ENCODE measurements around the gene EIF3B.

The EIF3B gene

GRCh38 chr7:2399848-2400587 lies 45.4 kb downstream of the EIF3B start:
- ChIA-PET POLR2A (interaction anchor here (0.6 kb wide), 1 partner anchor 204 kb away, joined by 3 read pairs; no protein-coding TSS in a partner anchor), CTCF (interaction anchor here (1.4 to 1.5 kb wide), 2 partner anchors 21 to 69 kb away, joined by 4 read pairs; no protein-coding TSS in a partner anchor)
- no peak for TF ChIP-seq CTCF (IDR thresholded peaks at IDR 0.05; ENCODE audit: control extremely low read depth, extremely low read depth, low read depth, missing control alignments)
- no peak for DNase-seq (ENCODE audit: extremely low spot score)

- TF ChIP-seq CTCF (IDR thresholded peaks at IDR 0.05; ENCODE audit: control extremely low read depth, extremely low read depth, low read depth, missing control alignments), result no peak
- no peak for DNase-seq (ENCODE audit: extremely low spot score)
- CTCF ChIA-PET, result no interaction called here
- POLR2A ChIA-PET, result interaction anchor here (0.7 kb wide), 1 partner anchor 598 kb away, joined by 4 read pairs; no protein-coding TSS in a partner anchor
Measured at GRCh38 chr7:2402687-2403013, 48.0 kb downstream of the EIF3B start.

GRCh38 chr7:2403014-2403717 lies 48.5 kb downstream of the EIF3B start, which contains the start of gene CHST12:
TSS of gene CHST12 (plus strand) at chr7:2403611. CDS start at chr7:2432640, 29,029 bp downstream.
- DNase-seq (ENCODE audit: extremely low spot score), result peak; percentile 99
- ChIA-PET POLR2A (interaction anchor here (0.7 kb wide), 1 partner anchor 598 kb away, joined by 4 read pairs; no protein-coding TSS in a partner anchor), CTCF (interaction anchor here (1.9 kb wide), 1 partner anchor 307 kb away, joined by 4 read pairs; no protein-coding TSS in a partner anchor)
- TF ChIP-seq CTCF (IDR thresholded peaks at IDR 0.05; ENCODE audit: control extremely low read depth, extremely low read depth, low read depth, missing control alignments), result no peak

DNA sequence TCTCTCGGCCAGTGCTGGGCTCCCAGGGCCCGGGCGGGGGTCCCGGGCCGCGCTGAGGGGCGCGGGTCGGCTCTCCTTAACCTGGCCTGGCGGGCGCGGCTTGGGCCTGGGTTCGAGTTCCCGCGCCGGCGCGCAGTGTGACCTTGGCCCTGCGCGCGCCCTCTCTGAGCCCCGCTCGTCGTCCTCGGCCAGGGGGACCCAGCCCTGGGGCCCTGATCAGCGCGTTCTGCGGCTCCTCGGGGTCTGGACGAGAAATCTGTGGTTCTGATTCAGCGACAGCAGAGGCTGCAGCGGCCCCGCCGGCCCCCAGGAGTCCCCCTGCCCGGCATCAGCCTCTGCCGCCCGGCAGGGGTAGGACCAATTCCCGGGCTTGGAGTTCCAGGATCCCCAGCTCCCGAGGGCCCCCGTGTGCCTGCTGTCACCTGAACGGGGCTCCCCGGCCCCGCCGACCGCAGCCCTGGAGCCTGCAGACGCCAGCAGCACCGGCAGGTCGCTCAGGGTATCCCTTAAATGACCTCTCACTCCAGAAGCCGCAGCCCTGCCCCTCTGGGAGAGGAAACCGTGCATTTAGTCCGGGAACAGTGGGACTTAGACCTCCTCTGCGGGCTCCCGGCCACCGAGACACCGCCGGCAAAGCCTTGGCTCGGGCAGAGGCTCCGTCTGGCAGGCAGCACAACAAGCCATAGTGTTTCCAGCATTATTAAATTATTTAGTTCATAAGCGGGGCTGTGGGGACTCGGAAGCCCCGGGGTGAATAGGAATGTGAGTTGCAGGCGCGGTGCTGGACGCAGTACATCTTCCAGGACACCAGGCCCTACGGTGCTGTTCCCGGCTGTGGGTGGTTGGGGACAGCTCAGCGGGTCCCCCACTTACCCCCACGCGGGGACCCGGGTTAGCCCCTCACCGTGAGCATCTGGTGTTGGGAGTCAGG lies 49.4 kb downstream of the EIF3B start:
- POLR2A ChIA-PET, result no interaction called here
- no peak for TF ChIP-seq CTCF (IDR thresholded peaks at IDR 0.05; ENCODE audit: control extremely low read depth, extremely low read depth, low read depth, missing control alignments)
- CTCF ChIA-PET, result interaction anchor here (1.0 to 2.8 kb wide), 3 partner anchors 36 to 306 kb away, joined by 3 to 10 read pairs (median 4); no protein-coding TSS in a partner anchor
- no peak for DNase-seq (ENCODE audit: extremely low spot score)

DNA sequence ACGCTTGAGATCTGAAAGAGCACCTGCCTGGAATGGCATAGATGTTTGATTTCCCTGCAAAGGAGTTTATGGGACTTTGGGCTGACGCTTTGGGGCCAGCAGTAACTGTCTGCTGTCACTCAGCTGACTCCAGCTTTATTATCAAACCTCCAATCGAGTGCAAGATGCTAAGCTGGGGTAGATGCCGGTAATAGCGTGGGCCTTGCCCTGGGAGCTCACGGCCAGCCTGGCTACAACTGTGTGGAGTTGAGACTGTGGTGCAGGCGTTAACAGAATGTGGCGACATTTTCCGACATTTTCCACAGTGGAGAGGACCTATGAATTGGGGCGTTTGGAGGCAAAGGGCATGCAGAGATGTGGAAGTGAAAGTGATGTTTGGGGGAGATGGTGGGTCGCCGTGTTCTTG lies 50.1 kb downstream of the EIF3B start:
- TF ChIP-seq CTCF (IDR thresholded peaks at IDR 0.05; ENCODE audit: control extremely low read depth, extremely low read depth, low read depth, missing control alignments), result no peak
- CTCF ChIA-PET, result interaction anchor here (1.0 to 2.8 kb wide), 4 partner anchors 35 to 305 kb away, joined by 3 to 10 read pairs (median 5); no protein-coding TSS in a partner anchor
- POLR2A ChIA-PET, result no interaction called here

More for the DNA sequence above, 50.1 kb downstream of the EIF3B start:
- no peak for DNase-seq (ENCODE audit: extremely low spot score)
